OCI-LY7 (cell line): Measurements from ENCODE around the gene NBPF15. TPM values are rescaled to one million over a fixed set of nuclear protein-coding genes. Genes with fewer than 3 reads are reported as not detected.
"Not testable (repeated sequence)": the region's sequence is repeated elsewhere in the genome, so short reads cannot be mapped to it uniquely, and the experiment has no call there.

Experiments
- Bru-seq: library from RNA; stranded (reverse); fragments of 400-500 nt; gene quantifications from one replicate; lab custom pipeline; 2021; lab: Mats Ljungman, UMichigan
- BruChase-seq, 2 experiments: library from RNA; stranded (reverse); fragments of 400-500 nt; gene quantifications; one replicate each; lab custom pipeline; 2021; lab: Mats Ljungman, UMichigan
- BruUV-seq: library from RNA; stranded (reverse); fragments of 400-500 nt; replicated peaks from 2 replicates; lab custom pipeline; 2021; lab: Mats Ljungman, UMichigan
- CTCF ChIA-PET: fragments of 300-600 bp; sonication (Branson Sonifier 250); formaldehyde crosslinking; loops from one replicate; lab custom pipeline; 2022; ENCODE audit warnings: antibody characterized with exemption; ENCODE audit not compliant: unreplicated experiment; lab: Charles Lee
- POLR2A ChIA-PET: fragments of 300-600 bp; sonication (Branson Sonifier 250); formaldehyde crosslinking; loops from one replicate; lab custom pipeline; 2022; ENCODE audit warnings: antibody characterized with exemption; lab: Charles Lee
- DNase-seq: peaks from one replicate; pipeline ENCODE4 v3.0.0-alpha.2; 2015; ENCODE audit warnings: low spot score
- H2AFZ ChIP-seq: fragments of 200-600 bp; sonication (generic), shearing (Covaris generic); 2 replicates; pipeline ENCODE4 v1.6.1; 2014; ENCODE audit warnings: mild to moderate bottlenecking, antibody characterized with exemption, low read length, moderate library complexity
- H3K27ac ChIP-seq: fragments of 200-600 bp; sonication (generic); 2 replicates; pipeline ENCODE4 v1.5.1; 2014; ENCODE audit warnings: mixed run types, low read depth, mild to moderate bottlenecking, moderate library complexity, low read length, inconsistent platforms; ENCODE audit not compliant: poor library complexity, severe bottlenecking
- H3K36me3 ChIP-seq: fragments of 200-600 bp; sonication (generic); 2 replicates; pipeline ENCODE4 v1.6.1; 2014; ENCODE audit warnings: mild to moderate bottlenecking, antibody characterized with exemption, low read length, moderate library complexity, mixed read lengths; ENCODE audit not compliant: insufficient read depth
- H3K4me1 ChIP-seq: fragments of 200-600 bp; sonication (generic); 2 replicates; pipeline ENCODE4 v1.5.1; 2014; ENCODE audit warnings: mild to moderate bottlenecking, low read length; ENCODE audit not compliant: insufficient read depth, poor library complexity, severe bottlenecking
- H3K4me2 ChIP-seq: fragments of 200-600 bp; sonication (generic); 2 replicates; pipeline ENCODE4 v1.6.1; 2014; ENCODE audit warnings: mild to moderate bottlenecking, low read length
- H3K4me3 ChIP-seq: fragments of 200-600 bp; sonication (generic); 2 replicates; pipeline ENCODE4 v1.5.1; 2014; ENCODE audit warnings: mild to moderate bottlenecking, low read depth, low read length; ENCODE audit not compliant: poor library complexity, severe bottlenecking
- H3K79me2 ChIP-seq: fragments of 200-600 bp; sonication (generic); 2 replicates; pipeline ENCODE4 v1.6.1; 2016; ENCODE audit warnings: low read depth, mild to moderate bottlenecking, low read length, moderate library complexity, mixed read lengths; ENCODE audit not compliant: insufficient read depth
- H3K9me2 ChIP-seq: fragments of 200-600 bp; sonication (generic); 2 replicates; pipeline ENCODE4 v1.6.1; 2016; ENCODE audit warnings: mild to moderate bottlenecking, low read length, mixed read lengths; ENCODE audit not compliant: insufficient read depth
- H3K9me3 ChIP-seq: fragments of 200-600 bp; sonication (generic); 2 replicates; pipeline ENCODE4 v1.6.1; 2014; ENCODE audit warnings: mild to moderate bottlenecking, mixed run types, low read length, mixed read lengths
- H4K20me1 ChIP-seq: fragments of 200-600 bp; sonication (generic); 2 replicates; pipeline ENCODE4 v1.6.1; 2014; ENCODE audit warnings: mild to moderate bottlenecking, antibody characterized with exemption, low read length, moderate library complexity, mixed read lengths; ENCODE audit not compliant: insufficient read depth
- intact Hi-C: fragments of 100-400 bp; cut with micrococcal nuclease; formaldehyde crosslinking; loops from one replicate; pipeline ENCODE4 v1.10.0; 2022; ENCODE audit not compliant: unreplicated experiment
- long read RNA-seq: library from polyadenylated mRNA; stranded (forward); transcript quantifications from one replicate; pipeline ENCODE4 v2.0.0, GENCODE V29; 2022
- total RNA-seq, 2 experiments: library from RNA; depleted of rRNA in 1 of 2; stranded (reverse); fragments of >200 nt in 1 of 2; shearing (Covaris generic) in 1 of 2; gene quantifications; 2 replicates each; pipeline ENCODE4 v1.2.3, GENCODE V29; 2014 to 2022

NBPF15 gene
- total RNA-seq (2014; rRNA removed; shearing (Covaris generic)) (45.9 and 55.3 TPM in 2 replicates), total RNA-seq (2022) (91.5 and 92.1 TPM in 2 replicates), Bru-seq, nascent RNA (percentile 84 among the genes with signal in this experiment), BruChase-seq, experiment 1, labeled RNA remaining after a 6-hour chase (percentile 90 among the genes with signal in this experiment), BruChase-seq, experiment 2, labeled RNA remaining after a 2-hour chase (percentile 92 among the genes with signal in this experiment)
- long read RNA-seq, full-length matches to known transcripts: 4 of 76 reads
- long read RNA-seq, partial matches to known transcripts: 16 of 76 reads
- long read RNA-seq, other reads (novel, unspliced or antisense): 56 of 76 reads

- not testable (repeated sequence) for H3K79me2 ChIP-seq
These were observed at the start of gene NBPF15 for GRCh38 chr1:144461136-144461759. NBPF15 (minus strand) TSS chr1:144461669; CDS start chr1:144440003, 21,666 bp downstream.

GRCh38 chr1:144496429-144496828 is 35.0 kb upstream of the NBPF15 start:
- H3K36me3 ChIP-seq, H3K4me1 ChIP-seq, H3K9me2 ChIP-seq, H4K20me1 ChIP-seq, DNase-seq, H3K9me3 ChIP-seq, H3K79me2 ChIP-seq, CTCF ChIA-PET, H2AFZ ChIP-seq, H3K27ac ChIP-seq, intact Hi-C loops, POLR2A ChIA-PET, BruUV-seq, H3K4me2 ChIP-seq, H3K4me3 ChIP-seq: not testable (repeated sequence)

More at GRCh38 chr1:144461136-144461759, at the start of gene NBPF15:
- CTCF ChIA-PET, H4K20me1 ChIP-seq, H3K9me3 ChIP-seq, H2AFZ ChIP-seq, BruUV-seq, H3K36me3 ChIP-seq, intact Hi-C loops, H3K9me2 ChIP-seq, H3K4me1 ChIP-seq, POLR2A ChIA-PET: not testable (repeated sequence)
- peak within 1 kb of the TSS; percentile 75 for H3K4me3 ChIP-seq
- H3K4me2 ChIP-seq: peak within 1 kb of the TSS; percentile 48; the same call in 1 of the 2 replicates
- peak; percentile 75 for DNase-seq
- H3K27ac ChIP-seq: peak within 1 kb of the TSS; percentile 65

GRCh38 chr1:144494130-144494529 is 32.7 kb upstream of the NBPF15 start:
- H4K20me1 ChIP-seq, CTCF ChIA-PET, H3K9me3 ChIP-seq, H2AFZ ChIP-seq, H3K4me1 ChIP-seq, H3K9me2 ChIP-seq, H3K4me3 ChIP-seq, intact Hi-C loops, POLR2A ChIA-PET, H3K4me2 ChIP-seq, DNase-seq, H3K79me2 ChIP-seq, H3K27ac ChIP-seq, H3K36me3 ChIP-seq, BruUV-seq: not testable (repeated sequence)

GRCh38 chr1:144490394-144490793 is 28.9 kb upstream of the NBPF15 start:
- H3K27ac ChIP-seq, H3K4me2 ChIP-seq, DNase-seq, H3K9me2 ChIP-seq, POLR2A ChIA-PET, H3K4me1 ChIP-seq, H3K36me3 ChIP-seq, H3K79me2 ChIP-seq, H4K20me1 ChIP-seq, intact Hi-C loops, CTCF ChIA-PET, H3K9me3 ChIP-seq, BruUV-seq, H3K4me3 ChIP-seq, H2AFZ ChIP-seq: not testable (repeated sequence)

GRCh38 chr1:144487002-144487401 is 25.5 kb upstream of the NBPF15 start:
- H3K4me2 ChIP-seq, H3K9me3 ChIP-seq, H3K79me2 ChIP-seq, H3K36me3 ChIP-seq, H4K20me1 ChIP-seq, BruUV-seq, H2AFZ ChIP-seq, H3K4me1 ChIP-seq, CTCF ChIA-PET, DNase-seq, H3K4me3 ChIP-seq, intact Hi-C loops, H3K27ac ChIP-seq, H3K9me2 ChIP-seq, POLR2A ChIA-PET: not testable (repeated sequence)
